GM21360 (cell line): Measurements from ENCODE around the gene HOXD3.

ENCODE experiments used
- ATAC-seq: cut with Tn5 transposase; IDR thresholded peaks from one replicate; pipeline ENCODE4 v1.9.1; 2021; ENCODE audit warnings: mild to moderate bottlenecking, moderate library complexity; ENCODE audit not compliant: unreplicated experiment

Gene HOXD3

DNA sequence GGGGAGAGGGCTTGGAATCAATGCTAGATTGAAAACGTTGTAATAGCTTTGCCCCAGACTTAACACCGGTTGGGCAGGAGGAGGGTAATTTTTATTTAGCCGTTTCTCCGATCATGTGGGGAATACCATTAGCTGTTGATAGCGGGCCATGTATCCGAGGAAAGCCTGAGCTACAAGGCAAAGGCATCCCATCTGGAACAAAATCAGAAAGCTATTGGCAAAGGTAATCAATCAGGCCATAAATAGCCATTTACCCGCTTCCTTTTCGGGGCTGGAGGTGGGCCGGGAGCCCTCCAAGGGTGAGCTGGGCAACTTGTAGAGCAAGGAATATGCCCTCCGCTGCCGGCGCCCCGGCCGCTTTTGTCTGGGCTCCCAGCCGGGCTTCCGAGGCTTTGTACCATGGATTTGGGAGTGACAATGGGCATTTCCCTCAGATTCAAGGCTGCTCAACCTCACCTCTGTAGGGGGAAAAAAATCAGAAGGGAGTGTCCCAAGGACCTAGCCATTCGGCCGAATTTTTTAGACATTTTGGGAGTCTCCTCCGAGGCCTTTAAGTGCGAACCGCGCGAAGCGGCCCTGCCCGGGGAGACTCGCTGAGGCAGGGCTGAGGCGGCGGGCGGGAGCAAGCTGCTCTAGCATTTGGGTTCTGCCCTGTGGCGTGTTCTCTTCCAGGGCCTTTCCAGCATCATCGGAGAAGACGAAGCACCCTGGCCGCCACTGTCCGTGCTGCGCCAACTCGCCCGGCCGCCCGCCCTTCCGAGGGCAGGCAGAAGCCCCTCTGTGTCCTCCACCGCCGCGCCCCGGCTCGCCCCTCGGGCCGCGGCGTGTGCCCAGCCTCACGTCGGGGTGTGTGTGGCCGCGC is 35.7 kb upstream of the HOXD3 start:
- ATAC-seq, result no peak

DNA sequence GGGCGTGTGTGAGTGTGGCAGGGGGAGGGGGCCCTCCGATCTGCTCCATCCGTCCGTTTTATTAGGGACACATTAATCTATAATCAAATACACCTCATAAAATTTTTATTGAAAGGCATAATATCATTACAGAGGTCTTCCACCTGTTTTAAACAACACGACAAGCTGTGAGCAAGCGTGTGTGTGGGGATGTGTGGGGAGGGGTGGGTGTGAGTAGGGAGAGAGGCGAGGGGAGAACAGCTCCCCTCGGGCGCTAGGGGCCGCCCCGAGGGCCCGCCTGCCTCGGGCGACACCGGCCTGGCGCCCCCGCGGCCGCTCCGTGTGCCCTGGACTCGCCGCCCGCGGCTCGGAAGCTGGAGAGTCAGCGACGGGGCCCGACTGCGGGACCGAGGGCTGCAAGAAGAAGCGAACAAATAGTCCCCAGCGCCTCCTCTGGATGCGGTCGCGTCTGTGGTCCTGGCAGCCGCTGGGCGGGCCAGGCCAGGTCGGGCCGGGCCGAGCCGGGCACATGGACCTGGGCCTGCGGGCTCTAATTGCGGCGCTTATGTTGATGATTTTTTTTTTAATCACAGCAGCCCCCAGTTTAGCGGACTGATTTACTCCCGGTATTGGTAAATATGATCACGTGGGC is 34.9 kb upstream of the HOXD3 start:
- ATAC-seq, result no peak

DNA sequence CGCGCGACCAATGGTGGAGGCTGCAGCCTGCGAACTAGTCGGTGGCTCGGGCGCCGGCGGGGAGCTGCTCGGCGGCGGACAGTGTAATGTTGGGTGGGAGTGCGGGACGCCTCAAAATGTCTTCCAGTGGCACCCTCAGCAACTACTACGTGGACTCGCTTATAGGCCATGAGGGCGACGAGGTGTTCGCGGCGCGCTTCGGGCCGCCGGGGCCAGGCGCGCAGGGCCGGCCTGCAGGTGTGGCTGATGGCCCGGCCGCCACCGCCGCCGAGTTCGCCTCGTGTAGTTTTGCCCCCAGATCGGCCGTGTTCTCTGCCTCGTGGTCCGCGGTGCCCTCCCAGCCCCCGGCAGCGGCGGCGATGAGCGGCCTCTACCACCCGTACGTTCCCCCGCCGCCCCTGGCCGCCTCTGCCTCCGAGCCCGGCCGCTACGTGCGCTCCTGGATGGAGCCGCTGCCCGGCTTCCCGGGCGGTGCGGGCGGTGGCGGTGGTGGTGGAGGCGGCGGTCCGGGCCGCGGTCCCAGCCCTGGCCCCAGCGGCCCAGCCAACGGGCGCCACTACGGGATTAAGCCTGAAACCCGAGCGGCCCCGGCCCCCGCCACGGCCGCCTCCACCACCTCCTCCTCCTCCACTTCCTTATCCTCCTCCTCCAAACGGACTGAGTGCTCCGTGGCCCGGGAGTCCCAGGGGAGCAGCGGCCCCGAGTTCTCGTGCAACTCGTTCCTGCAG is 34.3 kb upstream of the HOXD3 start, which contains the start of gene HOXD9:
Gene HOXD9, plus strand, starts transcription at position 37 of the 728 bp plus-strand sequence. Its CDS starts 50 bp downstream, at position 87.
- no peak for ATAC-seq

DNA sequence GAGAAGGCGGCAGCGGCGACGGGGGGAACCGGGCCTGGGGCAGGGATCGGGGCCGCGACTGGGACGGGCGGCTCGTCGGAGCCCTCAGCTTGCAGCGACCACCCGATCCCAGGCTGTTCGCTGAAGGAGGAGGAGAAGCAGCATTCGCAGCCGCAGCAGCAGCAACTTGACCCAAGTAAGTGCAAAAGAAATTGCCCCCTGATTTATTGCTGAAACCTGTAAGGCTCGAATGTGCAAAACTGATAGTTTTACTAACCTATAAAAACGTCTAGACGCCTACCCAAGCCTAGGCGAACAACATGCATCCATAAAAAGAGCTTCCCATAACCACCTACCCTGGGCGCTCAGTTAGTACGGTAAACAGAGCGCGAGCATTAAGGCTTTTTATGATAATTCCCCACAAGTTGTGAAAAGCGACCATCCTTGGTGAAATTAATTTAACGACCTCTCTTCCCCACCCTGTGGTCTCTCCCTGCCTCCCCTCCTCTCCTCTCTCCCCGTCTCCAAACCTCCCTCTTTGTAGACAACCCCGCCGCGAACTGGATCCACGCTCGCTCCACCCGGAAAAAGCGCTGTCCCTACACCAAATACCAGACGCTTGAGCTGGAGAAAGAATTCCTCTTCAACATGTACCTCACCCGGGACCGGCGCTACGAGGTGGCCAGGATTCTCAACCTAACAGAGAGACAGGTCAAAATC is 33.5 kb upstream of the HOXD3 start:
- no peak for ATAC-seq

DNA sequence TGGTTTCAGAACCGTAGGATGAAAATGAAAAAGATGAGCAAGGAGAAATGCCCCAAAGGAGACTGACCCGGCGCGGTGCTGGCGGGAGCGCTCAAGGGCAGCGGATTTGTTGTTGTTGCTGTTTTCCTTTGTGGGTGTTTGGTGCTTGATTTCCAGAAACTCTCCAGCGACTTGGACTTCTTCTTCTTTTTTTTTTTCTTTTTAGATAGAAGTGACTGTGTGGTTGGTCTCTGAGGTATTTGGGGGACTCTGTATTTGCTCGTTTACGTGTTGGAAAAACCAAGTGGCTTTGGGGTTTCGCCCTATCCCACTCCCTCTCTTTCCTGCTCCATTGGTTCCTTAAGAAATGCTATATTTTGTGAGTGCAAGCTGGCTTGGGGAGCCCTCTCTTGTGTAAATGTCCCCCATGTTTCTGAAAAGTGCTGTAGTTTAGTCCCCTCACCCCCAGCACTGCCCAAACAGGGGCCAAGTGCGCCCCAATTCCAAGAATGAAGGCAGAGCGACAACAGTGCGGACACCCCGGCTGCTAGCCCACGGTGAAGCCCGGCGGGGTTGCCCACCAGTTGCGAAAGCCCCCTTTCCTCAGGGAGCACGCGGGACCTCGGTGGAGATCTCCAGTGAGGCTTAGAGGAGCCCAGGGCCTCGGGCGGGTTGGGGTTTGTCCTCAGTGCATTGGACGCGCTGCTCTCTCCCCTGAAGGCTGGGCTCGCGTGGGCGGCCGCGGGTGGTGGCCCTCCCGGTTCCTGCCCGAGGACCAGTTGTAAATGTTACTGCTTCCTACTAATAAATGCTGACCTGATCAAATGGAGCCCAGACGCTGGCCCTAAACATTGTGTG is 32.8 kb upstream of the HOXD3 start:
- ATAC-seq, result no peak

DNA sequence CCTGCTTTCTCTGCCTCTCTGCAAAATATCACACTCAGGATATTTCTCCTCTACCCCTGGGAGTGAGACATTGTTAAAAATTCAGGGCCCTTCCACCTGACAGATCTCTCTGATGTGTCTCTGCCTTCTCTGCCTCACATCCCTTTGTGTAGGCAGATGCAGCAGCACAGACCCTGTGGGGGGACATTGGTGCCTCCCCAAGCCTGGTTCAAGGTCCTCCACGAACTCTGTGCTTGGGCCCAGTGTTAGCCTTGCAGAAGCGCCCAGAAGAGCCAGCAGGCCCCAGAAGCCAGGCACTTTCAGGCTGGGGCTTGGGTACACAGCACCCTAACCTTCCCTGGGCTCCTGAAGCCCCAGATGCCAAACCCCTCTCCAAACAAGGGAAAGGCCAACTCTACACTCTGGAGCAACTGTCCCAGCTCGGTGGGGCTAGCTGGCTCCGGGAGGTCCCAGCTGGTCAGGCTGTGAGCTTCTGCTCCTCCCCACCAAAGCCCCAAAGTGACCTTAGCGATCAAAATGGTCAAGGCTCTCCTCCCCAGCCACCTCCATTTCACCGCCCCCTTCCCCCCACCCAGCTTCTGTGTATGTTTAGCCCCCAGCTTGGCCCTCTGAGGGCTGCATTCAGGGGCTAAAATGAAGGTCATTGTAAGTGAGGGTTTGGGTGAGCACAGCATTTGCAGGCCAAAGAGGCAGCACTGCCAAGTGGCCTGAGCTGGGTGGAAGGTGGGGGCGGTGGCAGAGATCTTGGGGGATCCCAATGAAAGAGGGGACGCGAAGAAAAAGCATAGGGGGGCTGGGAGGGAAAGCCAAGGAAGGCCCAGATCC is 31.9 kb upstream of the HOXD3 start:
- no peak for ATAC-seq

DNA sequence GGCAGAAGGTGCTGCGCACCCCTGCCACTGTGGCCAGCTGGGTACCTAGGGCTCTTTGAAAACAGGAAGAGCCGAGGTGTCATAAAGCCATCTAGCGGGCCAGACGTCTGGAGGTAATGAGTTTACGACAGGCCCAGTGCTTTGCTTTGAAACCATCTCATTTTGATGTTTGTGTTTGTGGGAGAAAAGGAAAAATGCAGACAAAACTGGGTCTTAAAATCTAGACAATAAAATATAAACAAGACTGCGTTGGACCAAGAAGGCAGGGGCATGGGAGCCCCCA is 31.4 kb upstream of the HOXD3 start:
- no peak for ATAC-seq

DNA sequence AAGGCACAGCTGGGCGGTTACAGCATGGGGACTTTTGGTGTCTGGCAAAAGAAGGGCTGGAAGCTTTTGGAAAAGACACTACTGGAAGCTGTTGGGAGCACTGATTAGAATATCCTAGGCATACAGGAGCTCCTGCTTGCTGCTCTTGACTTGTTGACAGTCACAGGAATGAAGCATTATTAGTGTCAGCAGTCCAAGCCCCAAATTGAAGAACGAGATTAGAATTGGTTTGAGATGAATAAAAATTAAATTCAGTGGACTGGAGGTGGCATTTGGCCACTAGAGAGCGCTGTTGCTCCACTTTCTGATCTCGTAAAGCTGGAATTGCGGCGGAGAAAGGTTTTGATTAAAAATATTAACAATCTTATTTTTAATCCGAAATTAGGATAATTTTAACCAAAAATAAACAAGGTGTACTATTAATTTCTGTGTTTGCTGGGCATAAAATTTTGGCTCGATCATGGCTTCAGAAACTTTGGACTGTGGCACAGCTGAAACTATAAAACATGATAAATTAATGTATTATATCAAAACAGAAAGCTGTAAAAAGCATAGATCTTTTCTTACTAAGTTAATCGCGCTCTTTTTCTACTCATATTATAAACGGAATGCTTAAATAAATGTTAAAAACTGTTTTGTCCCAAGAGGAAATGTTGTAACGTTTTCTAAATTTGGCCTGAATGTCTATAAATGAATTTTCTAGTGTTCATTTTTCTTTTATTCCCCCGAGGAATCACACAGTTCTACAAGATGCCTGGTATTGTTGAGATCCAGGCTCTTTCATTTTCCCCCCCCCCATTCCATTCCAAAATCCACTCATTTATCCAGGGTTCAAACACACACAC is 30.0 kb upstream of the HOXD3 start:
- no peak for ATAC-seq

DNA sequence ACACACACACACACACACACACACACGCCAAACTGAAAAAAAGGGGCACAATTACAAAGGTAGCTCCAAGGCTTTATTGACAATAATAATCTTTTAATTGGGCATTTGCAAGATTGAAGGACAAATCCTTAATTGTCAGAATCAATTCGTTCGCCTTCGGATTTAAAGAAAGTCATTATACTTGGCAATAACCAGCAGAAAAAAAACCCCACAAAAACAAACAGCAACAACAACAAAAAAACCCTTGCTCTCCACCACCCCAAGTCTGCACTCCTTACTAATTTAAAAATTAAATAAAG is 29.4 kb upstream of the HOXD3 start:
- ATAC-seq, result no peak

DNA sequence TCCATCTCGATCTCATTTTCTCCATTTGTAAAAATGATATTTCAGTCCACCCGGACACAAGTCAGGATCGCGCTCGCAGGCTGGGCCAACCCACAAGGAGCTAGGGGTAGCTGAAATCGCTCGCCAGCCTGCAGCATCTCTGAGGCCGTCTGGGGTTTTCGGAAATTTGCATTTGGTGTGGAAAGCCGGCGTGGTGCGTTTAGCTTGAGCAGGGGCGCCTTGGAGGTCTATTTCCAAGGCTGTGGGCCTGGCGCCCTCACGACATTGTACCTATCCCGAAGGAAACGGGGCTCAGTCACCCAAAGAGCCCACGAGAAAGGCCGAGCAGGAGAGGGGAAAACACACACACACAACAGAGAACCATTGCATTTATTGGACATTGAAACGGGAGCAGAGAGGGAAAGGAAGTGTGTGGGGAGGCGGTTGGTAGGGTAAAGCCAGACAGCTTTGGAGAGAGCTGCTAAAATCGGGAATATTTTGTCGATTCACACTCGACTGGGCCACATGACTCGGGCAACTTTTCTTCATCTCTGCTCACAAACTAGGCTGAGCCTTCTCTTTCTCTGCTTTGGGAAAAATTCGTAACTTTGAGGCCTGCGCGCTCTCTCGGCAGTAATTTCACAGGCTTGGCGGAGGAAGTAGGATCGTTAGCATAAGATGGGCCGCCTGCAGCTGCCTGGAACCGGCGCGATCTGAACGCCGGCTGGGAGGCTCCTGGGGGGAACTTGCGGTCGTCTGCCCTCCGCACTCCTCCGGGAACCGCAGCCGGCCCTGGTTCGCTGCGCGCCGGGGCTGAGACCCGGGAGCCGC is 28.7 kb upstream of the HOXD3 start:
- no peak for ATAC-seq

DNA sequence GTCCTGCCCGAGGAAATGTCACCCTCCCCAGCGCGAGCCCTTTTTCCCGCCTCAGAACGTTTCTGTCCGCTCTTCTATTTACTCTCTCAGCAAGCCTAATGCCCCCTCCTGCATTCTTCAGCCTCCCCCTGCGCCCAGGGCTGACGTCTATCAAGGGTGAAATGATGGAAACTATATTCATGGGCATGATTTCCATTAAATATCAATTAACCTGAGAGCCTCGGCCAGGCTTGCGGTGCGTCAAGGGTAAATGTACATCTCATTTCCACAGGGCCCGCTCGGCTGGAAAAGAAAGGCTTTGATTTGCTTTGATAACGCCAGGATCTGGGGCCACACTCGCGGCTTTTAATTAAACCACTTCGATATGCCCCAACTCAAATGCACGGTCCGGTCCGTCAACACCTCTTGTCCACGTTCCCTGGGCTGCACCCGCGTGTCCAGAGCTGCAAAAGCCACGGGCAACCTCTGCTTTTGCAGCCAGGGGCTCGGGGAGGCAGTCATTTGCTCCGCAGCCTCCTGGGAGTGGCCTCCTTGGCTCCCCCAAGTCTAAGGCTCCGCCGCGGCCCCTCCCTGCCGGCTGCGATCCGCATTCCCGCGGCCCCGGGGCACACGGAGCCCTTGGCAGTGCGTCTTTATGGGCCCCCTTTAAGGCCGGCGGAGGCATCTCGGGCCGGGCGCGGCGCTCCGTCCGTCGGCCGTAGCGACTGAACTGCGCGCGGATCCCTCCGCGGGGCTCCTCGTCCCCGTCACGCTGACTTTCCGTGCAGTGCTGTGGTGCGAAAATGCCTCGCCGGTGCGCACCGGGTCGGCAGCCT is 27.9 kb upstream of the HOXD3 start, which contains the start of gene HOXD8:
Gene HOXD8, plus strand, starts transcription at position 724 of the 815 bp plus-strand sequence. CDS start 662 bp downstream, outside the sequence.
- no peak for ATAC-seq

DNA sequence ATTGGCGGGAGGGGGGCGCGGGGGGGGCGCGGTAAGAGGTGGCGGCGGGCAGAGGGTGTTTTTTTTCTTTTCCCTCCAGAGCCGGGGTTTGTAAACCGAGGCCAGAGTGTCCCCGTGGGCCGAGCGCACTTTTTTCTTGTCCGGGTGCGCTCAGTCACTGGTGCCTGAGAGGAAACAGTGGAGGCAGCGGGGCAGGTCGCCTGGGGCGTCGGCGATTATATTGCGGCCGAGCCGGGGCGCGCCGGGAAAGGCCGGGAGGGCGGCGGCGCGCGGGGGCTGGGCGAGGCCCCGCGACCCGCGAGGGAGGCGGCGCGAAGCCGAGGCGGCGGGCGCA is 27.3 kb upstream of the HOXD3 start:
- ATAC-seq, result no peak

DNA sequence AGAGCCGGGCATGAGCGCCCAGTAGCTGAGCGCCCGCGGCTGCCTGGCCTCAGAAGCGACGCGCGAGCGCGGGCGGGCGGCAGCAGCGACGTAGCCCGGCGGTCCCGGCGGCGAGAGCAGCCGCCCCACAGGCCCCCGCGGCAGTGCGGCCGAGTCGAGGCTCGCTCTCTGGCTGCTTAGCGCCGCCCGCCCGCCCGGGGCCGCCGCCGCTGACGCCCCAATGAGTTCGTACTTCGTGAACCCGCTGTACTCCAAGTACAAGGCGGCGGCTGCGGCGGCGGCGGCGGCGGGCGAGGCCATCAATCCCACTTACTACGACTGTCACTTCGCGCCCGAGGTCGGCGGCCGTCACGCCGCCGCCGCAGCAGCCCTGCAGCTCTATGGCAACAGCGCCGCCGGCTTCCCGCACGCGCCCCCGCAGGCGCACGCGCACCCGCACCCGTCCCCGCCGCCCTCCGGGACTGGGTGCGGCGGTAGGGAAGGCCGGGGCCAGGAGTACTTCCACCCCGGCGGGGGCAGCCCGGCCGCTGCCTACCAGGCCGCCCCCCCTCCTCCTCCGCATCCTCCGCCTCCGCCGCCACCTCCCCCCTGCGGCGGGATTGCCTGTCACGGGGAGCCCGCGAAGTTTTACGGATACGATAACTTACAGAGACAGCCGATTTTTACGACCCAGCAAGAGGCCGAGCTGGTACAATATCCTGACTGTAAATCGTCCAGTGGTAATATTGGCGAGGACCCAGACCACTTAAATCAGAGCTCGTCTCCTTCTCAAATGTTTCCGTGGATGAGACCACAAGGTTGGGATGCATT is 26.8 kb upstream of the HOXD3 start:
- no peak for ATAC-seq

DNA sequence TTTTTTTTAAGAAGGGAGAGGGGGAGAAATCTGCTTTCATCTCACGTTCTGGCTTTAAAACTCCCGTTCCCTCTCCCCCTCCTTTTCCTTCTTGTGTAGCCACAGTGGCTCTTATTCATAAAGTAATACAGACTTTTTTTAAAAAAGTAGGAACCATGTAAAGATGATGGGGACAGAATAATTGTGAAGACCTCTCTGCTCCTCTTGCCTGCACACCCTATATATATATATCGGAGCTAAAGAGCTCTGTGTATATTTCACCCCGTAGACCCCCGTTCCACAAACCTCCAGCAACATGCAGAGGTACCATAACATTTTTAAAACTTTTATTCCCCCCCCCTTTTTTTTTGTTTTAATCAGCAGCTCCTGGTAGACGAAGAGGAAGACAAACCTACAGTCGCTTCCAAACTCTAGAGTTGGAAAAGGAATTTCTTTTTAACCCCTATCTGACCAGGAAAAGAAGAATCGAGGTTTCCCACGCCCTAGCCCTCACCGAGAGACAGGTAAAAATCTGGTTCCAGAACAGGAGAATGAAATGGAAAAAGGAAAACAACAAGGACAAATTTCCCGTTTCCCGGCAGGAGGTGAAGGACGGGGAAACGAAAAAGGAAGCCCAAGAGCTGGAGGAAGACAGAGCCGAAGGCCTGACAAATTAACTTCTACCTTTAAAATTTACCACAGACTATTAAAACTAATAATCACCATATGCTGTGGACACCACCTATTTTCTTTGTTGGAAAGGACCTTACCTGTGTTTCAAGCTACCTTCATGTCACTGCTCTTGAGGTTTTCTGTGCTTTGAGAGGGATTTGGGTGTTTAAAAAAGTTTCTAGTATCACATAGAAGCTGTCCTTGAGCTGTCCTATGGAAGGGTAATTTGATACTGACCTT is 25.9 kb upstream of the HOXD3 start:
- ATAC-seq, result no peak

DNA sequence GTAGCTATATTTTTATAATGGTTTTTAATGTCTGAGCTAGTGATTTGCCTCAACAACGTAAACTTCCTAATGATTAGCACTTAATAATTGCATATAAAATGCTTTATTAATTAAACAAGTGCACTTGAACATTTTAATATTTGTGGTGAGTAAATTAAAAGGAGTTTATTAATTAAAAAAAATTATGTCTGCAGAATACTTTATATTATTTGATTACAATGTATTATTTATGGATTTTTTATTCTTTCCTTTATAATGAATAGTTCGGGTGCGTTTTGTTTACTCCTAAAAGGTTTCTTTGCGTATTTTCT is 25.3 kb upstream of the HOXD3 start:
- no peak for ATAC-seq
